NCI-H2029 treated with DMSO at 0.1 percent for 48 hours (cell line): ENCODE results near the gene SLC12A1.
"Not testable (repeated sequence)": the region's sequence is repeated elsewhere in the genome, so short reads cannot be mapped to it uniquely, and the experiment has no call there.

Experiments
- DNase-seq: peaks from one replicate; lab custom pipeline; 2025; lab: John Stamatoyannopoulos, UW

Gene SLC12A1

GRCh38 chr15:48309740-48310139, 103.6 kb downstream of the SLC12A1 start:
- DNase-seq: no peak

GRCh38 chr15:48313216-48313615, 107.1 kb downstream of the SLC12A1 start:
- DNase-seq: no peak

- no peak for DNase-seq
These were observed 108.9 kb downstream of the SLC12A1 start for GRCh38 chr15:48315041-48315440.

- no peak for DNase-seq
These were observed 111.1 kb downstream of the SLC12A1 start for GRCh38 chr15:48317221-48317620.

- DNase-seq: no peak
These were observed 112.0 kb downstream of the SLC12A1 start for GRCh38 chr15:48318131-48318530.

- no peak for DNase-seq
These were observed 117.2 kb downstream of the SLC12A1 start for GRCh38 chr15:48323294-48323693.

- peak; percentile 55 for DNase-seq
These were observed 118.8 kb downstream of the SLC12A1 start for GRCh38 chr15:48324949-48325348.

GRCh38 chr15:48325400-48325799, 119.3 kb downstream of the SLC12A1 start:
- DNase-seq: no peak

- DNase-seq: not testable (repeated sequence)
These were observed 120.1 kb downstream of the SLC12A1 start for GRCh38 chr15:48326180-48326579.

- no peak for DNase-seq
These were observed 124.1 kb downstream of the SLC12A1 start for GRCh38 chr15:48330105-48330785.

- peak; percentile 36 for DNase-seq
These were observed 125.0 kb downstream of the SLC12A1 start, which contains the start of gene DUT for GRCh38 chr15:48330855-48331795. TSS of gene DUT (plus strand) at chr15:48331429. CDS start at chr15:48331516, 87 bp downstream.

- peak; percentile 29 for DNase-seq
These were observed 125.9 kb downstream of the SLC12A1 start for GRCh38 chr15:48331796-48332641.

- DNase-seq: no peak
These were observed 126.5 kb downstream of the SLC12A1 start for GRCh38 chr15:48332642-48333034.

- DNase-seq: no peak
These were observed 127.4 kb downstream of the SLC12A1 start for GRCh38 chr15:48333540-48333939.

GRCh38 chr15:48334260-48334659, 128.2 kb downstream of the SLC12A1 start:
- no peak for DNase-seq

- no peak for DNase-seq
These were observed 130.8 kb downstream of the SLC12A1 start for GRCh38 chr15:48336940-48337339.

GRCh38 chr15:48337607-48338006, 131.5 kb downstream of the SLC12A1 start:
- no peak for DNase-seq

- no peak for DNase-seq
These were observed 134.0 kb downstream of the SLC12A1 start for GRCh38 chr15:48340111-48340510.

- no peak for DNase-seq
These were observed 137.8 kb downstream of the SLC12A1 start for GRCh38 chr15:48343865-48344264.

GRCh38 chr15:48345516-48345915, 139.4 kb downstream of the SLC12A1 start:
- DNase-seq: no peak

- DNase-seq: peak; percentile 27
These were observed 146.5 kb downstream of the SLC12A1 start for GRCh38 chr15:48352474-48353072.
